ENCODE measurements around the gene KCNT2.

- no peak for TF ChIP-seq POLR2A (IDR thresholded peaks at IDR 0.05)
- TF ChIP-seq CTCF (IDR thresholded peaks at IDR 0.05) = no peak
These were observed 240.4 kb downstream of the KCNT2 start for GRCh38 chr1:196367838-196368237.

Data from thyroid gland (tissue), 4 donors.